GM12878 (cell line): ENCODE data around the gene CISD2. TPM values are rescaled to one million over a fixed set of nuclear protein-coding genes. Genes with fewer than 3 reads are reported as not detected.

Experiments
- BCL11A ChIP-seq: IDR thresholded peaks from 2 replicates; pipeline ENCODE4 v1.6.1; 2011; ENCODE audit warnings: low read depth, low read length
- HSF1 ChIP-seq: fragments of 150-350 bp; IDR thresholded peaks from 2 replicates; pipeline ENCODE4 v1.6.1; 2014; ENCODE audit warnings: mild to moderate bottlenecking, low read depth, low read length
- PAX8 ChIP-seq: fragments of 450-650 bp; IDR thresholded peaks from 2 replicates; pipeline ENCODE4 v1.6.1; 2017; ENCODE audit warnings: mild to moderate bottlenecking, moderate library complexity
- SMAD5 ChIP-seq: IDR thresholded peaks from 2 replicates; pipeline ENCODE4 v1.6.1; 2016; ENCODE audit warnings: antibody characterized with exemption, low read depth
- ZNF592 ChIP-seq: fragments of 450-650 bp; IDR thresholded peaks from 2 replicates; pipeline ENCODE4 v1.6.1; 2017; ENCODE audit warnings: mild to moderate bottlenecking, moderate library complexity
- polyA plus RNA-seq, 11 experiments: library from polyadenylated mRNA; depleted of rRNA in 4 of 11; unstranded in 6 of 11; stranded (reverse) in 5 of 11; fragments of >200 nt; fragmentation: Nextera tagmentation in 4 of 11; fragmentation: Illumina TruSeq in 1 of 11; extraction: Ambion mirVana in 4 of 11; extraction: Trizol in 1 of 11; gene quantifications; 1 replicate in 1 of 11; 2 replicates in 10 of 11; pipeline versions ENCODE4 v1.2.1 to v1.2.3, GENCODE V29; 2011 to 2016; ENCODE audit warnings: inconsistent platforms in 2 of 11, missing spikeins in 2 of 11, low read depth in 1 of 11
- total RNA-seq, 4 experiments: library from RNA; depleted of rRNA in 3 of 4; stranded (reverse); fragments of >200 nt in 3 of 4; fragmentation: Illumina TruSeq in 1 of 4; extraction: Trizol in 1 of 4; gene quantifications; 2 replicates each; pipeline versions ENCODE4 v1.2.1 to v1.2.3, GENCODE V29; 2013 to 2021

CISD2 gene
- total and polyA plus RNA-seq, 10 of the 15 experiments (the other 5 are each of a cell fraction or from before 2014, with no cell fraction given) = 29.5 to 132 (median 38.9) TPM

GRCh38 chr4:102826105-102826889 is 42.5 kb upstream of the CISD2 start (continued):
- TF ChIP-seq HSF1 (no peak), BCL11A (no peak), SMAD5 (no peak), ZNF592 (no peak), PAX8 (no peak)
